ENCODE results near the gene CMTM4. TPM values are rescaled to one million over a fixed set of nuclear protein-coding genes. Genes with fewer than 3 reads are reported as not detected.
"Not testable (repeated sequence)": the region's sequence is repeated elsewhere in the genome, so short reads cannot be mapped to it uniquely, and the experiment has no call there.

CMTM4 gene
- total RNA-seq, 1 donor from 2014 or later, result 11.3 TPM

GRCh38 chr16:66616169-66616568 lies 80.4 kb downstream of the CMTM4 start:
- intact Hi-C loops (cut with micrococcal nuclease), result no loop called here

GRCh38 chr16:66614161-66614802 lies 82.3 kb downstream of the CMTM4 start:
- no peaks in the 10 kb centered on the region for H3K9me3 ChIP-seq (replicated peaks)
- H3K36me3 ChIP-seq, result peaks cover 41% of the 10 kb centered on the region
- peaks cover 9% of the 10 kb centered on the region for H3K4me1 ChIP-seq
- no peaks in the 10 kb centered on the region for H3K27me3 ChIP-seq (ENCODE audit: low read depth)
- intact Hi-C loops (cut with micrococcal nuclease), result no loop called here
- H3K4me3 ChIP-seq, result no peak overlapping the region
- TF ChIP-seq CTCF (IDR thresholded peaks at IDR 0.05; ENCODE audit: borderline replicate concordance), result no peak
- DNase-seq, result no peak
- no peak overlapping the region for H3K27ac ChIP-seq (replicated peaks)

More at GRCh38 chr16:66616169-66616568, 80.4 kb downstream of the CMTM4 start:
- no peak for TF ChIP-seq CTCF (IDR thresholded peaks at IDR 0.05; ENCODE audit: borderline replicate concordance)
- Histone ChIP-seq H3K36me3 (peaks cover 24% of the 10 kb centered on the region), H3K4me3 (no peak overlapping the region), H3K27ac (replicated peaks) (no peak overlapping the region), H3K4me1 (peaks cover 21% of the 10 kb centered on the region), H3K27me3 (ENCODE audit: low read depth) (no peaks in the 10 kb centered on the region), H3K9me3 (replicated peaks) (no peaks in the 10 kb centered on the region)
- no peak for DNase-seq

- TF ChIP-seq CTCF (IDR thresholded peaks at IDR 0.05; ENCODE audit: borderline replicate concordance), result no peak
- intact Hi-C loops (cut with micrococcal nuclease), result no loop called here
- no peak for DNase-seq
- peaks cover 15% of the 10 kb centered on the region for H3K4me1 ChIP-seq
- no peaks in the 10 kb centered on the region for H3K27me3 ChIP-seq (ENCODE audit: low read depth)
- H3K4me3 ChIP-seq, result no peak overlapping the region
- no peaks in the 10 kb centered on the region for H3K9me3 ChIP-seq (replicated peaks)
- H3K36me3 ChIP-seq, result peaks cover 42% of the 10 kb centered on the region
- no peak overlapping the region for H3K27ac ChIP-seq (replicated peaks)
These were observed 84.1 kb downstream of the CMTM4 start for GRCh38 chr16:66612422-66612821.

- H3K27ac ChIP-seq (replicated peaks); intact Hi-C loops (cut with micrococcal nuclease); H3K4me3 ChIP-seq; DNase-seq; H3K27me3 ChIP-seq (ENCODE audit: low read depth); H3K9me3 ChIP-seq (replicated peaks): not testable (repeated sequence)
- peaks cover 42% of the 10 kb centered on the region for H3K36me3 ChIP-seq
- peaks cover 15% of the 10 kb centered on the region for H3K4me1 ChIP-seq
These were observed 84.6 kb downstream of the CMTM4 start for GRCh38 chr16:66611911-66612310.

GRCh38 chr16:66610111-66610820 lies 86.3 kb downstream of the CMTM4 start:
- no peaks in the 10 kb centered on the region for H3K27me3 ChIP-seq (ENCODE audit: low read depth)
- no peak for TF ChIP-seq CTCF (IDR thresholded peaks at IDR 0.05; ENCODE audit: borderline replicate concordance)
- peaks cover 42% of the 10 kb centered on the region for H3K36me3 ChIP-seq
- H3K9me3 ChIP-seq (replicated peaks), result no peaks in the 10 kb centered on the region
- DNase-seq, result no peak
- no peak overlapping the region for H3K27ac ChIP-seq (replicated peaks)
- H3K4me3 ChIP-seq, result no peak overlapping the region
- intact Hi-C loops (cut with micrococcal nuclease), result no loop called here
- peaks cover 31% of the 10 kb centered on the region for H3K4me1 ChIP-seq

- Histone ChIP-seq H3K4me3 (no peak overlapping the region), H3K27me3 (ENCODE audit: low read depth) (no peaks in the 10 kb centered on the region), H3K9me3 (replicated peaks) (no peaks in the 10 kb centered on the region), H3K36me3 (peaks cover 42% of the 10 kb centered on the region), H3K27ac (replicated peaks) (peak overlapping the region; percentile 44), H3K4me1 (peaks cover 43% of the 10 kb centered on the region)
- intact Hi-C loops (cut with micrococcal nuclease), result loop anchor here (10.0 kb wide), 1 partner anchor 54 kb away; the partner anchor contains the start of genes CKLF and TK2
- TF ChIP-seq CTCF (IDR thresholded peaks at IDR 0.05; ENCODE audit: borderline replicate concordance), result no peak
- DNase-seq, result no peak
These were observed 87.4 kb downstream of the CMTM4 start for GRCh38 chr16:66609139-66609510.

Data from left ventricle myocardium inferior (tissue), 1 donor.